T-helper 1 cell treated with Interleukin-12 subunit alpha and Interleukin-12 subunit beta and Interleukin-4 antibody, amounts not matched to agents 30 ng/mL and 1 ng/mL, for 36 hours (primary cell): ENCODE results near the gene IFT81. TPM values are rescaled to one million over a fixed set of nuclear protein-coding genes. Genes with fewer than 3 reads are reported as not detected.

Experiments used
- total RNA-seq: library from RNA; stranded (reverse); gene quantifications from 2 replicates; pipeline ENCODE4 v1.2.3, GENCODE V29; 2022

Gene IFT81
- total RNA-seq, 1 donor from 2014 or later: 1.2 TPM

Other genes starting within 250 kb of the IFT81 start
- 23.7 and 24.9 TPM in 2 replicates for gene GLTP, start 243.8 kb upstream of the IFT81 start, total RNA-seq
- 35.1 and 35.2 TPM in 2 replicates for gene TCHP, start 224.1 kb upstream of the IFT81 start, total RNA-seq
- 139 TPM in 2 replicates for gene GIT2, start 128.0 kb upstream of the IFT81 start, total RNA-seq
- gene ANKRD13A, start 124.9 kb upstream of the IFT81 start, total RNA-seq: 78.8 and 82.1 TPM in 2 replicates
- gene C12orf76, start 75.8 kb upstream of the IFT81 start, total RNA-seq: 24.4 and 25.1 TPM in 2 replicates
- gene ATP2A2, start 156.9 kb downstream of the IFT81 start, total RNA-seq: 186 and 189 TPM in 2 replicates